Activated naive CD8-positive, alpha-beta T cell (primary cell): ENCODE data around the gene AUNIP.

Source experiments
- H3K27ac Mint-ChIP-seq: one replicate; pipeline ENCODE4 v1.8.0; 2021; ENCODE audit warnings: mixed read lengths
- H3K27me3 Mint-ChIP-seq: one replicate; pipeline ENCODE4 v1.8.0; 2021; ENCODE audit warnings: mixed read lengths
- H3K36me3 Mint-ChIP-seq: one replicate; pipeline ENCODE4 v1.8.0; 2021; ENCODE audit warnings: mixed read lengths
- H3K4me1 Mint-ChIP-seq: one replicate; pipeline ENCODE4 v1.8.0; 2021; ENCODE audit warnings: low read depth, mixed read lengths
- H3K4me3 Mint-ChIP-seq: one replicate; pipeline ENCODE4 v1.8.0; 2021; ENCODE audit warnings: mild to moderate bottlenecking, mixed read lengths
- H3K9me3 Mint-ChIP-seq: one replicate; pipeline ENCODE4 v1.8.0; 2021; ENCODE audit warnings: low read depth, mixed read lengths

Gene AUNIP

GRCh38 chr1:25833158-25833557, 26.1 kb downstream of the AUNIP start:
- H3K4me1 Mint-ChIP-seq, result peaks cover 17% of the 10 kb centered on the region
- no peaks in the 10 kb centered on the region for H3K9me3 Mint-ChIP-seq
- peaks cover 16% of the 10 kb centered on the region for H3K36me3 Mint-ChIP-seq
- H3K27ac Mint-ChIP-seq, result no peak overlapping the region
- H3K27me3 Mint-ChIP-seq, result no peaks in the 10 kb centered on the region
- H3K4me3 Mint-ChIP-seq, result no peak overlapping the region

GRCh38 chr1:25832336-25833037, 26.8 kb downstream of the AUNIP start:
- no peak overlapping the region for H3K4me3 Mint-ChIP-seq
- H3K27me3 Mint-ChIP-seq, result no peaks in the 10 kb centered on the region
- H3K27ac Mint-ChIP-seq, result no peak overlapping the region
- no peaks in the 10 kb centered on the region for H3K9me3 Mint-ChIP-seq
- H3K4me1 Mint-ChIP-seq, result peaks cover 17% of the 10 kb centered on the region
- peaks cover 16% of the 10 kb centered on the region for H3K36me3 Mint-ChIP-seq

GRCh38 chr1:25831569-25832196, 27.6 kb downstream of the AUNIP start:
- no peaks in the 10 kb centered on the region for H3K9me3 Mint-ChIP-seq
- H3K27ac Mint-ChIP-seq, result peak overlapping the region; percentile 13
- no peak overlapping the region for H3K4me3 Mint-ChIP-seq
- peaks cover 17% of the 10 kb centered on the region for H3K4me1 Mint-ChIP-seq
- H3K36me3 Mint-ChIP-seq, result peaks cover 16% of the 10 kb centered on the region
- no peaks in the 10 kb centered on the region for H3K27me3 Mint-ChIP-seq

GRCh38 chr1:25829046-25829445, 30.2 kb downstream of the AUNIP start:
- Mint-ChIP-seq H3K27ac (no peak overlapping the region), H3K4me1 (peaks cover 19% of the 10 kb centered on the region), H3K27me3 (no peaks in the 10 kb centered on the region), H3K36me3 (peaks cover 11% of the 10 kb centered on the region), H3K4me3 (no peak overlapping the region), H3K9me3 (no peaks in the 10 kb centered on the region)

GRCh38 chr1:25828491-25828890, 30.8 kb downstream of the AUNIP start:
- Mint-ChIP-seq H3K9me3 (no peaks in the 10 kb centered on the region), H3K27me3 (no peaks in the 10 kb centered on the region), H3K4me1 (peaks cover 19% of the 10 kb centered on the region), H3K4me3 (no peak overlapping the region), H3K36me3 (peaks cover 11% of the 10 kb centered on the region), H3K27ac (no peak overlapping the region)

GRCh38 chr1:25826571-25826970, 32.7 kb downstream of the AUNIP start:
- peaks cover 18% of the 10 kb centered on the region for H3K4me1 Mint-ChIP-seq
- H3K36me3 Mint-ChIP-seq, result peaks cover 9% of the 10 kb centered on the region
- no peak overlapping the region for H3K27ac Mint-ChIP-seq
- no peaks in the 10 kb centered on the region for H3K27me3 Mint-ChIP-seq
- no peak overlapping the region for H3K4me3 Mint-ChIP-seq
- H3K9me3 Mint-ChIP-seq, result no peaks in the 10 kb centered on the region

- H3K36me3 Mint-ChIP-seq, result peaks cover 9% of the 10 kb centered on the region
- no peak overlapping the region for H3K4me3 Mint-ChIP-seq
- no peaks in the 10 kb centered on the region for H3K27me3 Mint-ChIP-seq
- H3K4me1 Mint-ChIP-seq, result peaks cover 19% of the 10 kb centered on the region
- no peak overlapping the region for H3K27ac Mint-ChIP-seq
- no peaks in the 10 kb centered on the region for H3K9me3 Mint-ChIP-seq
These were observed 33.7 kb downstream of the AUNIP start for GRCh38 chr1:25825605-25826004.

GRCh38 chr1:25821630-25822091, 37.6 kb downstream of the AUNIP start:
- Mint-ChIP-seq H3K27me3 (no peaks in the 10 kb centered on the region), H3K27ac (peak overlapping the region; percentile 98), H3K9me3 (no peaks in the 10 kb centered on the region), H3K4me1 (peaks cover 31% of the 10 kb centered on the region), H3K4me3 (peak overlapping the region; percentile 99), H3K36me3 (no peaks in the 10 kb centered on the region)

GRCh38 chr1:25821112-25821476, 38.2 kb downstream of the AUNIP start:
- Mint-ChIP-seq H3K27ac (peak overlapping the region; percentile 98), H3K36me3 (no peaks in the 10 kb centered on the region), H3K9me3 (no peaks in the 10 kb centered on the region), H3K4me1 (peaks cover 30% of the 10 kb centered on the region), H3K4me3 (peak overlapping the region; percentile 99), H3K27me3 (no peaks in the 10 kb centered on the region)

GRCh38 chr1:25820247-25821111, 38.8 kb downstream of the AUNIP start:
- Mint-ChIP-seq H3K9me3 (no peaks in the 10 kb centered on the region), H3K36me3 (no peaks in the 10 kb centered on the region), H3K4me3 (peak overlapping the region; percentile 99), H3K4me1 (peaks cover 30% of the 10 kb centered on the region), H3K27me3 (no peaks in the 10 kb centered on the region), H3K27ac (peak overlapping the region; percentile 98)

GRCh38 chr1:25819491-25820246, 39.6 kb downstream of the AUNIP start, which contains the start of gene MTFR1L:
TSS of gene MTFR1L (plus strand) at chr1:25819954. CDS start at chr1:25823105, 3,151 bp downstream.
- Mint-ChIP-seq H3K4me1 (peaks cover 30% of the 10 kb centered on the region), H3K36me3 (no peaks in the 10 kb centered on the region), H3K27ac (peak within 1 kb of the TSS; percentile 98), H3K4me3 (peak within 1 kb of the TSS; percentile 99), H3K9me3 (no peaks in the 10 kb centered on the region), H3K27me3 (no peaks in the 10 kb centered on the region)

- peak overlapping the region; percentile 95 for H3K4me3 Mint-ChIP-seq
- H3K9me3 Mint-ChIP-seq, result no peaks in the 10 kb centered on the region
- no peaks in the 10 kb centered on the region for H3K36me3 Mint-ChIP-seq
- H3K4me1 Mint-ChIP-seq, result peaks cover 30% of the 10 kb centered on the region
- no peaks in the 10 kb centered on the region for H3K27me3 Mint-ChIP-seq
- H3K27ac Mint-ChIP-seq, result peak overlapping the region; percentile 85
These were observed 40.7 kb downstream of the AUNIP start for GRCh38 chr1:25818569-25818968.

GRCh38 chr1:25817840-25818501, 41.3 kb downstream of the AUNIP start:
- Mint-ChIP-seq H3K27me3 (no peaks in the 10 kb centered on the region), H3K4me3 (peak overlapping the region; percentile 95), H3K36me3 (no peaks in the 10 kb centered on the region), H3K27ac (peak overlapping the region; percentile 85), H3K9me3 (no peaks in the 10 kb centered on the region), H3K4me1 (peaks cover 30% of the 10 kb centered on the region)

GRCh38 chr1:25816112-25816718, 43.0 kb downstream of the AUNIP start:
- H3K27ac Mint-ChIP-seq, result no peak overlapping the region
- H3K27me3 Mint-ChIP-seq, result no peaks in the 10 kb centered on the region
- no peaks in the 10 kb centered on the region for H3K36me3 Mint-ChIP-seq
- H3K9me3 Mint-ChIP-seq, result no peaks in the 10 kb centered on the region
- H3K4me1 Mint-ChIP-seq, result peaks cover 19% of the 10 kb centered on the region
- no peak overlapping the region for H3K4me3 Mint-ChIP-seq
